UCSD-AML1 (cell line): ENCODE data around the gene CCNL2.
"Not testable (repeated sequence)": the region's sequence is repeated elsewhere in the genome, so short reads cannot be mapped to it uniquely, and the experiment has no call there.

Experiments used
- DNase-seq: peaks from one replicate; lab custom pipeline; 2025; ENCODE audit not compliant: unreplicated experiment; lab: John Stamatoyannopoulos, UW

Gene CCNL2

GRCh38 chr1:1432274-1432950 is 33.3 kb upstream of the CCNL2 start:
- no peak for DNase-seq

DNA sequence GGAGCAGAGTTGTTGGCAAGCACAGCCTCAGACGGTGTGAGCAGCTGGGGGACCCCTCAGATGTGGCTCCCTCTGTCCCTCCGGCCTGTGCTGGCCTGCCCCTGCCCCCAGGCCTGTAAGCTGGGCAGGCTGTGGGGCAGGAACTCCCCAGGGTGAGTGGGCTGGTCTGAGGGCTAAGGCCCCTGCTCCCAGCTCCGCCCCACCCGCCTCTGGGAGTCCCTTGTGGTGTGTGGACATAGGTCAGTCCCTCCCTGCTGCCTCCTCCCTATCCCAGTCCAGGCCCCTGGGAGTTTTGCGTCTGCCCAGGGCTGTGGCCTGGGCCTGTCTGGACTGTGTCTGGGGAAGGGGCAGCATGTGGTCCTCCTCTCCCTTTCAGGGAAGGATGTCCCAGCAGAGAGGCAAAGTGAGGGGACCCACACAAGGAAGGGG is 32.7 kb upstream of the CCNL2 start:
- no peak for DNase-seq

GRCh38 chr1:1430992-1431844 is 32.1 kb upstream of the CCNL2 start:
- no peak for DNase-seq

DNA sequence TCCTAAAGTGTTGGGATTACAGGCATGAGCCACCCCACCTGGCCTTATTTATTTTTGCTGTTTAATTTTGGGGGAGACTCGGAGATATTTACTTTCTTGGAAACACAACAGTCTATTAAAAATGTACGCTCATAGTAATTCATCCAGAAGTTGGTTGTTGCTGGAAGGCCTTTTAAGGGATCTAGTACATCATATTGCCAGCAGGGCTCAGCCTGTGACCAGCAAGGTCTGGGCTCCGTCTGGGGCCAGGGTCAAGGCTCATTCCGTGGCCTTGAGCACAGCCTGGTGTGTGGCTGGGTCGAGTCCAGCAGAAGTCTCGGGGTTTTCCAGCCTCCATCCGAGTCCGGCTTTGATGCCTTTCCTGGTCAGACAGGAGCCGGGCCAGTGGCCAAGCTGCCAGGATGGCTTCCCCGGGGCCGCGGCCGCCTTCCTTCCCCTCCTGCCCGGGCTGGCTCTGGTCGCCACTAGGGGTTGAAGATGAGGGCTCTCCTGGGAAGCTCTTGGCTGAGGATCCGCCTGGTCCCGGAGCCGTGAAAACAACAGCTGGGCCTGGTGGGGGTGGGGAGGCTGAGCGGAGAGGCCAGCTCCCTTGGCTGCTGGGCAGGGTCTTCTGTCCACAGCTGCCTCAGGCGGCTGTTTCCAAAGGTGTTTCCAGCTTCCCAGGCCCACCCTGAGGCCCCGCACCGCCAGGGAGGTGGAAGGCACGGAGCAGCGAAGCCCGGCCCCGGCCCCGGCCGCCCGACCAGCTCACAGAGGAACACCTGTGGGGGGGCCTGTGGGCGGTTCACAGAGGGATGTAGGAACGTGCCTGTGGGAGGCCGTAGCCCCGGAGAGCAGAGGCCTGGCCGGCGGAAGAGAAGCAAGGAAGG is 31.2 kb upstream of the CCNL2 start:
- DNase-seq: no peak

DNA sequence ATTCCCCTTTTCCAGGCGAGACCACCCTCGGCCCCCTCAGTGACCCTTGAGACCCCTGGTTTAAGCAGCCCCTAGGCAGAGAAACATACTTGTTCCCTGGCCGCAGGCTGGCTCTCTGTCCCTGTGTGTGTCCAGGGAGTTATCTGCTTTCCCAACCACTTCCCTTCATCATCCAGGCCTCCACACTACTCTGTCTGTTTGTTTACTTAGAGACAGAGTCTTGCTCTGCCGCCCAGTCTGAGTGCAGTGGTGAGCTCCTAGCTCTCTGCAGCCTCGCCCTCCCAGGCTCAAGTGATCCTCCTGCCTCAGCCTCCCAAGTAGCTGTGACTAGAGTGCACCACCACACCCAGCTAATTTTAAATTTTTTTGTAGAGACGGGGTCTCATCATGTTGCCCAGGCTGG is 30.5 kb upstream of the CCNL2 start:
- DNase-seq: peak; percentile 29

DNA sequence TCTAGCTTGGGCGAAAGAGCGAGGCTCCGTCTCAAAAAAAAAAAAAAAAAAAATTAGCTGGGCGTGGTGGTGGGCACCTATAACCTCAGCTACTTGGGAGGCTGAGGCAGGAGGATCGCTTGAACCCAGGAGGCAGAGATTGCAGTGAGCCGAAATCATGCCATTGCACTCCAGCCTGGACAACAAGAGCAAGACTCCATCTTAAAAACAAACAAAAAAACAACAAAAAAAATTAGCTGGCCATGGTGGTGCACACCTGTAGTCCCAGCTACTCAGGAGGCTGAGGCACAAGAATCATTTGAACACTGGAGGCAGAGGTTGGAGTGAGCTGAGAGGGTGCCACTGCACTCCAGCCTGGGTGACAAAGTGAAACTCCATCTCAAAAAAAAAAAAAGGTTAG is 29.8 kb upstream of the CCNL2 start:
- DNase-seq: not testable (repeated sequence)

DNA sequence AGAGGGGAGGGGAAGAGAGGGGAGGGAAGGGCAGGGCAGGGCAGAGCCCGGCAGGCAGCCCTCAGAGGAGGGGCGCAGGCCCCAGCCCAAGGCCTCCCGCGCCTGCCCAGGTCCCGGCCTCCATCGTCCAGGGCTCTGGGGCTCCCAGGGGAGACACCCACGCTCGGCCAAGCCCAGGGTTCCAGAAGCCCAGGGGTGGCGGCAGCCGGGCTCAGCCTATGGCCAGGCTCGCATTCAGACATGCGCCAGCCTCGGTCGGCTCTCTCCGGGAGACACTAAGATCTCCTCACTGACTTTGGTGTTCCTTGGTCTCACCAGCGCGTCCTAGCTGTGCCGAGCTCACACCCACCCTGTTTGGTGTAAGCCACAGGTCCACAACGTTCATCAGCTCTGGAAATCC is 29.0 kb upstream of the CCNL2 start:
- DNase-seq: no peak

DNA sequence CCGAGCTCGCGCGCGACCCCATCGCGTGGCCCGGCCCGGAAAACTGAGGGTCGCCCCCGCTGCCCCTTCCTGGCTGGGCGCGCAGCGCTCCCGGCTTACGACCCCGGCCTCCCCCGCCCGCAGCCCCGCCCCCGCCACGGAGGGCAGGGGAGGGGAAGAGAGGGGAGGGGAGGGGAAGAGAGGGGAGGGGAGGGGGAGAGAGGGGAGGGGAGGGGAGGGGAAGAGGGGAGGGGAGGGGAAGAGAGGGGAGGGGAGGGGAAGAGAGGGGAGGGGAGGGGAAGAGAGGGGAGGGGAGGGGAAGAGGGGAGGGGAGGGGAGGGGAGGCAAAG is 28.6 kb upstream of the CCNL2 start:
- DNase-seq: no peak

DNA sequence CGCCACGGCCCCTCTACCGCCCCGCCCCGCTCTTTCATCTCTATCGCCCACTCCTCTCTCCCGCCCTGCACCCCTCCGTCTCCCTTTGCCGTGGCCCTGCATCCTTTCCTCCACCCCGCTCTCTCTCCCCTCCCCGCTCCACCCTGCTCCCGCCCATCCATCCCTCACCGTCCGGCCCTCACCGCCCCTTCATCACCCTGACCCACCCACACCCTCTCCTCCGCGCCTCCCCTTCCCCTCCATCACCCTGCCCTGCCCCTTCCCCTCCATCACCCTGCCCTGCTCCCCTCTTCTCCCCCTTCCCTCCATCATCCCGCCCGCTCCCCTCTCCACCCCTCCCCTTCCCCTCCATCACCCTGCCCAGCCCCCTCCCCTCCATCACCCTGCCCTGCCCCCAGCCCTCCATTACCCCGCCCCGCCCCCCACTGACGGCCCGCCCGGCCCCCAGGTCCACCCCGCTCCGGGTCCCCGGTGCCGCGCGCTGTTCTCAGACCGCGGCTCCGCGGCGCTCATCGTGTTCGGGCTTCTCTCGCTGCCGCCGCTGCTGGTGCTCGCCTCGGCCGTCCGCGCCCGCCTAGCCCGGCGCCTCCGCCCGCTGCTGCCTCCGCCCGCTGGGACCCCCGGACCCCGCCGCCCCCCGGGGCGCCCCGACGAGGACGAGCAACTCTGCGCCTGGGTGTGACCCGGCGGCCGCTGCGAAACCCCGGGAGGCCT is 28.1 kb upstream of the CCNL2 start:
- DNase-seq: no peak

DNA sequence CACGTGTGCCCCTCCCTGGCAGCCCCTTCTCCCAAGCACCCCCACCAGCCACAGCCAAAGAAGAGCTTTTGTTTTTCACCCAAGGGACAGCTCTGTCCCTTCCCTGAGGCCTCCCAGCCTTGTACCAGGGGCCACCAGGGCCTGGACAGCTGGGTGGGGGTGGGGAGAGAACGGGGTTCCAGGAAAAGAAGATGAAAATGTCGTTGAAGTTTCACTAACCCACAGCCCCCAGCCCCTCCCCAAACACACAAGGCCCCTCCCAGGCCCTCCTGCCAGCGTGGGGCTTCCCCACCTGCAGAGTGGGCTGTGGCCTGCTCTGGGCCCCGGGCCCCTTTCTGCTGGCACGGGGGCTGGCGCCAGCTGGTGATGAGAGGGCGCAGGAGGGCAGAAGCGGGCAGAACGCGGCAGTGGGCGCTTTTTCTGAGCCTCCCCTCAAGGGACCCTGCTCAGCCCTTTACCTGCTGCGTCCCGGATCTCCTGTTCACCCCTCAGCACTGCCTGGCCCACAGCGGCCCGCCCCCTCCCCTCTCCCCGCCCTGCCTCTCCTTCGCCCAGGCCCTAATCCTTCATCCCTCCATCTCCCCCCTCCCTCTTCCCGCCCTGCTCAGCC is 27.5 kb upstream of the CCNL2 start:
- no peak for DNase-seq

DNA sequence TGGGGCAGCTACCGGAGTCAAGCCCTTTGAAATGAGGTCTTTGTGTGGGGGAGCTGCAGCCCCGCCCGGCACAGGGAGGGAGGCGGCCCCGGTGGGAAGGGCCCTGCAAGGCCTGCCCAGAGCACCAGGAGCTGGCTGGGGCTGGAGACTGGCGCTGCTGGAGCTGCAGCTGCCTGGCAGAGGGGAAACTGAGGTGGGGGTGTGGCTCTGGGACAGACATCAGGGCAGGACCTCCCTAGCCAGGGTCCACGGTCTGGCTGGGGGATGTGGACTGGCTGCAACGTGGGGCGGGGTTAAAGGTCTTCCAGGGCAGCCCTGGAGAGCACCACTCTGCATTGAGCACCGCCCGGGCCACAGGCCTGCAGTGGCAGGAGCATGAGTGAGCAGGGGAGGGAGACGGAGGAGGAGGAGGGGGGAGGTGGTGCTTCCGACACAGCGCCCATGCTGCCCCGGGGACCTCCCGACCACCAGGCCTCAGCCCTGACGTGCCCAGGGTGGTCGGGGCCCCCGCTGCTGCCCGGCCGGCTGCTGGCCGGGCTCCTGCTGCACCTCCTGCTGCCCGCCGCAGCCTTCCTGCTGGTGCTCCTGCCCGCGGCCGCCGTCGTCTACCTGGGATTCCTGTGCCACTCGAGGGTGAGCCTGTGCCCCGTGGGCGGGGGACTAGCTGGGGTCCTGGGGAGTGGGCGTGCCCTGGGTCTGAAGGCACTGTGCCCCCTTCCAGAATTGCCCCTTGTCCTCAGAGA is 26.8 kb upstream of the CCNL2 start:
- no peak for DNase-seq

- DNase-seq: no peak
These were observed 26.3 kb upstream of the CCNL2 start for GRCh38 chr1:1425426-1425752.

DNA sequence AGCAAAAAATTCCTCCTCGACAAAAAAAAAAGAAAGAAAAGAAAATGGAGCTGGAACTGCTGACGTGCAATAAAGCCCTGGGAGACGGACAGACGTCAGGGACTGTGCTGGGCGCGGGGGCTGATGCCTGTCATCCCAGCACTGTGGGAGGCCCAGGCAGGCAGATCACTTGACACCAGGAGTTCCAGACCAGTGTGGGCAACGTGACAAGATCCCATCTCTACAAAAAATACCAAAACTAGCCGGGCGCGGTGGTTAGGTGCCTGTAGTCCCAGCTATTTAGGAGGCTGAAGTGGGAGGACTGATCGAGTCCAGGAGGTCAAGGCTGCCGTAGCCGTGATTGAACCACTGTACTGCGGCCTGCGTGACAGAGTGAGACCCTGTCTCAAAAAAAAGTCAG is 25.6 kb upstream of the CCNL2 start:
- no peak for DNase-seq

GRCh38 chr1:1423245-1423597 is 24.1 kb upstream of the CCNL2 start:
- DNase-seq: no peak

GRCh38 chr1:1422465-1423244 is 23.5 kb upstream of the CCNL2 start:
- no peak for DNase-seq

DNA sequence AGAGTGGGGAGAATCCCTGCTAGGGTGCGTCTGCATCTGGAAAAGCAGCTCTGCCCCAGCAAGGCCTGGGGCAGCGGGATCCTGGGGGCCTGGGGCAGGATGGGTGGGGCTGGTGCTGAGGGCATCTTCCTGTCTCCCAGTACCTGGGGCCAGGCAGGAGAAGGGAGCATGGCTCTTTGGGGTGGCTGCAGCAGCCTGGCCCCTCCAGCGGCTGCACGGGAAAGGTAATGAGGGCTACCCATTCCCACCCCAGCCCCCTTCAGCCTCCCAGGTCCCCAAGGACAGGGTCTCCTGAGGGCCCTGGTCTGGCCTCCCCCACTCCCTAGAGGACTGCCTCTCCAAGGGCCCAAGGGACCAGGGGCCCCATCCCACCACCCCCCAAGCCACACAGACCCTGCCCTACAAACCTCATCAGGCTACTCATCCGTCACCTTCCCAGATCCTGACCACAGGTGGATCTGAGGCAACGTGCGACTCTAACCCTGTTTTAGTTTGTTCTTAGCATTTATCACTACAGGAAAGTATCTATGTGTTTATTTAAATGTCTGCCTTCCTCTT is 22.9 kb upstream of the CCNL2 start:
- DNase-seq: no peak

GRCh38 chr1:1421147-1421906 is 22.2 kb upstream of the CCNL2 start, which contains the start of gene ANKRD65:
Gene ANKRD65 (minus strand): TSS chr1:1421276. CDS start chr1:1421005, 271 bp downstream.
- no peak for DNase-seq

DNA sequence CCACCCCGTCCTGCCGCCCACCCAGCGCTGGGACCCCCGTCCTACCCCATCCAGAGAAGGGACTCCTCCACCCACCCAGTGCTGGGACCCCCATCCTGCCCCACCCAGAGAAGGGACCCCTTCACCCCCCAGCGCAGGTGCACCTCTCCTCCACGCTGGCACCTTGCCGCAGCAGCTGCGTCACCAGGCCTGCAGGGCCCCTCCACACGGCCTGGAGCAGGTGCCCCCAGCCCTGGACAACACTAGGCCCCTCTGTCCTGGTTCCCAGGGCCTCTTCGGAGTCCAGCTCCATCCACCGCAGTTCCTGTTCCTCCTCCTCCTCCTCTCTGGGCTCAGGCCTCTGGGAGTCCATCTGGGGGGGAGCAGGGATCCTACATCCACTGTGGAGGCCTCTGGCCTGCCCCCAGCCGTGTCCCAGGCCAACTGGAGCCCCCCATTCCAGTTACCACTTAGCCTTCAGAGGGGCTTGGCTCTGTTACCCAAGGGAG is 21.6 kb upstream of the CCNL2 start:
- DNase-seq: no peak
